GM20431 (cell line): ENCODE data around the gene ERMAP.
"Not testable (repeated sequence)": the region's sequence is repeated elsewhere in the genome, so short reads cannot be mapped to it uniquely, and the experiment has no call there.

Experiments used
- in situ Hi-C: fragments of 300-500 bp; cut with MseI, MboI; formaldehyde crosslinking; loops from one replicate; pipeline ENCODE4 v1.15.0; 2020; ENCODE audit warnings: low sequenced_read_pairs; ENCODE audit not compliant: unreplicated experiment

Gene ERMAP

GRCh38 chr1:42806171-42806570 lies 10.8 kb upstream of the ERMAP start:
- in situ Hi-C loops, result no loop called here

- in situ Hi-C loops, result no loop called here
Measured at GRCh38 chr1:42806593-42806992, 10.3 kb upstream of the ERMAP start.

GRCh38 chr1:42807056-42807668 lies 9.8 kb upstream of the ERMAP start:
- in situ Hi-C loops, result no loop called here

GRCh38 chr1:42814815-42815214 lies 2.1 kb upstream of the ERMAP start:
- in situ Hi-C loops, result not testable (repeated sequence)

- in situ Hi-C loops, result no loop called here
Measured at GRCh38 chr1:42815941-42816584, 859 bp upstream of the ERMAP start.

GRCh38 chr1:42817440-42817767 lies 482 bp downstream of the ERMAP start:
- in situ Hi-C loops, result no loop called here

GRCh38 chr1:42817976-42818375 lies 1.1 kb downstream of the ERMAP start:
- in situ Hi-C loops, result no loop called here

GRCh38 chr1:42820813-42821212 lies 3.9 kb downstream of the ERMAP start:
- in situ Hi-C loops, result no loop called here

- in situ Hi-C loops, result no loop called here
Measured at GRCh38 chr1:42821690-42822089, 4.8 kb downstream of the ERMAP start.

GRCh38 chr1:42822800-42823392 lies 6.0 kb downstream of the ERMAP start:
- in situ Hi-C loops, result no loop called here

- in situ Hi-C loops, result no loop called here
Measured at GRCh38 chr1:42824481-42825035, 7.6 kb downstream of the ERMAP start.

- in situ Hi-C loops, result no loop called here
Measured at GRCh38 chr1:42825036-42825851, 8.3 kb downstream of the ERMAP start.

- in situ Hi-C loops, result no loop called here
Measured at GRCh38 chr1:42830631-42831030, 13.7 kb downstream of the ERMAP start.

GRCh38 chr1:42831273-42831672 lies 14.4 kb downstream of the ERMAP start:
- in situ Hi-C loops, result no loop called here

- in situ Hi-C loops, result no loop called here
Measured at GRCh38 chr1:42832641-42833240, 15.8 kb downstream of the ERMAP start.

GRCh38 chr1:42833981-42834380 lies 17.1 kb downstream of the ERMAP start:
- in situ Hi-C loops, result no loop called here

GRCh38 chr1:42834803-42835202 lies 17.9 kb downstream of the ERMAP start:
- in situ Hi-C loops, result no loop called here

- in situ Hi-C loops, result no loop called here
Measured at GRCh38 chr1:42835422-42835821, 18.5 kb downstream of the ERMAP start.

- in situ Hi-C loops, result no loop called here
Measured at GRCh38 chr1:42837709-42838108, 20.8 kb downstream of the ERMAP start.

GRCh38 chr1:42838482-42839190 lies 21.7 kb downstream of the ERMAP start:
- in situ Hi-C loops, result no loop called here
